ENCODE results near the gene DICER1.

The DICER1 gene

GRCh38 chr14:95122621-95122945, 34.7 kb downstream of the DICER1 start:
- Histone ChIP-seq H3K9ac (ENCODE audit: low read length) (no peak overlapping the region), H3K27me3 (replicated peaks; ENCODE audit: insufficient read depth, low read length) (no peaks in the 10 kb centered on the region), H3K9me3 (replicated peaks; ENCODE audit: insufficient read depth, low read length) (no peaks in the 10 kb centered on the region), H3K9me2 (replicated peaks; ENCODE audit: insufficient read depth, low read length) (no peaks in the 10 kb centered on the region), H3K27ac (ENCODE audit: low read length) (no peak overlapping the region), H3F3A (ENCODE audit: insufficient read depth, low read length) (no peaks in the 10 kb centered on the region), H3K79me2 (ENCODE audit: low read length) (no peaks in the 10 kb centered on the region), H2AFZ (ENCODE audit: low read length) (no peak overlapping the region), H3K4me1 (ENCODE audit: low read length) (no peaks in the 10 kb centered on the region), H3K4me2 (ENCODE audit: low read depth, low read length) (no peak overlapping the region), H4K20me1 (ENCODE audit: insufficient read depth, low read length) (no peaks in the 10 kb centered on the region), H3K4me3 (ENCODE audit: low read length) (no peak overlapping the region), H3K36me3 (replicated peaks; ENCODE audit: insufficient read depth, low read length) (no peaks in the 10 kb centered on the region)
- TF ChIP-seq, protein P1, sequence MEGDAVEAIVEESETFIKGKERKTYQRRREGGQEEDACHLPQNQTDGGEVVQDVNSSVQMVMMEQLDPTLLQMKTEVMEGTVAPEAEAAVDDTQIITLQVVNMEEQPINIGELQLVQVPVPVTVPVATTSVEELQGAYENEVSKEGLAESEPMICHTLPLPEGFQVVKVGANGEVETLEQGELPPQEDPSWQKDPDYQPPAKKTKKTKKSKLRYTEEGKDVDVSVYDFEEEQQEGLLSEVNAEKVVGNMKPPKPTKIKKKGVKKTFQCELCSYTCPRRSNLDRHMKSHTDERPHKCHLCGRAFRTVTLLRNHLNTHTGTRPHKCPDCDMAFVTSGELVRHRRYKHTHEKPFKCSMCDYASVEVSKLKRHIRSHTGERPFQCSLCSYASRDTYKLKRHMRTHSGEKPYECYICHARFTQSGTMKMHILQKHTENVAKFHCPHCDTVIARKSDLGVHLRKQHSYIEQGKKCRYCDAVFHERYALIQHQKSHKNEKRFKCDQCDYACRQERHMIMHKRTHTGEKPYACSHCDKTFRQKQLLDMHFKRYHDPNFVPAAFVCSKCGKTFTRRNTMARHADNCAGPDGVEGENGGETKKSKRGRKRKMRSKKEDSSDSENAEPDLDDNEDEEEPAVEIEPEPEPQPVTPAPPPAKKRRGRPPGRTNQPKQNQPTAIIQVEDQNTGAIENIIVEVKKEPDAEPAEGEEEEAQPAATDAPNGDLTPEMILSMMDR (IDR thresholded peaks at IDR 0.05; ENCODE audit: low read length) = no peak
- TF ChIP-seq EZH2 (optimal IDR thresholded peaks at IDR 0.05; ENCODE audit: low read depth, low read length) = no peak
- TF ChIP-seq EZH2phosphoT487 (IDR thresholded peaks at IDR 0.05; ENCODE audit: low read length) = no peak
- DNase-seq = no peak

DNA sequence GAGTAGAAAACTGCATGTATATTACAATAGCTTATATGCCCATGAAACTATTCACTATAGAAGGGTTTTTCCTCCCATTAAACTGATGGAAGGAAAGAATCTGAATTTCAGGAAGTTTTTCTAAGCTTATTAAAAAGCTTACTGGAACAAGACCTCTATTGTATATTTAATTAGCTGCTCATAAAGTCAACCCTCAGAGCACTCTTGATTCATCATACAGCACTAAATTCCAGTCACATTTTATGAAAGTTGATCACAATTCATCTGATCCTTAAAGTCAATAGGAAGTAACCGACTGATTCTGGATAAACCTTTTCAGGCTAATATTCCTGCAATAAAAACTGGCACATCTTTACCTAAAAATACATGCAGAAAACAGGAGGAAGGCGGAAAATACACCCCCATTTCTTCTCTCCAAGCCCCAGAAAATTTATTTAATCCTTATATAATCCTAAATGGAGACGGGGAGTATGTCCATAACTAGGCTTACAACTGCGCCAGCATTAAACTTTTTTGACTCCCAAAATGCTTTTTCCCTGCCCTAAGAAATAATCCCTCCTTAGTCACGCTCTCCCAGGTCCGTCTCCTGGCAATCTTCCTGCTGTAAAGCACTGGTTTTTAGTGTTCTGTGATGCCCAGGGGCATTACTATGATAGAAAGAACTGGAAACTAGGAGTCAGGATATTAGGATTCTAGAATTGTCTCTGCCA, 35.3 kb downstream of the DICER1 start:
- H3K27ac ChIP-seq (ENCODE audit: low read length) = no peak overlapping the region
- no peak overlapping the region for H3K4me2 ChIP-seq (ENCODE audit: low read depth, low read length)
- H3K36me3 ChIP-seq (replicated peaks; ENCODE audit: insufficient read depth, low read length) = no peaks in the 10 kb centered on the region
- no peaks in the 10 kb centered on the region for H3K79me2 ChIP-seq (ENCODE audit: low read length)
- H3K9me3 ChIP-seq (replicated peaks; ENCODE audit: insufficient read depth, low read length) = no peaks in the 10 kb centered on the region
- H3K4me3 ChIP-seq (ENCODE audit: low read length) = no peak overlapping the region
- no peak for DNase-seq
- H4K20me1 ChIP-seq (ENCODE audit: insufficient read depth, low read length) = no peaks in the 10 kb centered on the region
- no peaks in the 10 kb centered on the region for H3F3A ChIP-seq (ENCODE audit: insufficient read depth, low read length)
- H3K9ac ChIP-seq (ENCODE audit: low read length) = no peak overlapping the region
- no peaks in the 10 kb centered on the region for H3K4me1 ChIP-seq (ENCODE audit: low read length)
- H2AFZ ChIP-seq (ENCODE audit: low read length) = no peak overlapping the region
- no peaks in the 10 kb centered on the region for H3K9me2 ChIP-seq (replicated peaks; ENCODE audit: insufficient read depth, low read length)
- H3K27me3 ChIP-seq (replicated peaks; ENCODE audit: insufficient read depth, low read length) = no peaks in the 10 kb centered on the region
- no peak for TF ChIP-seq EZH2 (optimal IDR thresholded peaks at IDR 0.05; ENCODE audit: low read depth, low read length)
- TF ChIP-seq, protein P1 (IDR thresholded peaks at IDR 0.05; ENCODE audit: low read length) = no peak

GRCh38 chr14:95119336-95119735, 38.0 kb downstream of the DICER1 start:
- H3K9ac ChIP-seq (ENCODE audit: low read length) = no peak overlapping the region
- no peaks in the 10 kb centered on the region for H3K9me3 ChIP-seq (replicated peaks; ENCODE audit: insufficient read depth, low read length)
- no peaks in the 10 kb centered on the region for H4K20me1 ChIP-seq (ENCODE audit: insufficient read depth, low read length)
- H3K4me2 ChIP-seq (ENCODE audit: low read depth, low read length) = no peak overlapping the region
- no peaks in the 10 kb centered on the region for H3K9me2 ChIP-seq (replicated peaks; ENCODE audit: insufficient read depth, low read length)
- H3K36me3 ChIP-seq (replicated peaks; ENCODE audit: insufficient read depth, low read length) = no peaks in the 10 kb centered on the region
- no peaks in the 10 kb centered on the region for H3F3A ChIP-seq (ENCODE audit: insufficient read depth, low read length)
- H3K4me3 ChIP-seq (ENCODE audit: low read length) = no peak overlapping the region
- no peak overlapping the region for H3K27ac ChIP-seq (ENCODE audit: low read length)
- DNase-seq = no peak
- no peak overlapping the region for H2AFZ ChIP-seq (ENCODE audit: low read length)
- H3K4me1 ChIP-seq (ENCODE audit: low read length) = no peaks in the 10 kb centered on the region
- no peak for TF ChIP-seq EZH2phosphoT487 (IDR thresholded peaks at IDR 0.05; ENCODE audit: low read length)
- TF ChIP-seq, protein P1 (IDR thresholded peaks at IDR 0.05; ENCODE audit: low read length) = no peak
- TF ChIP-seq EZH2 (optimal IDR thresholded peaks at IDR 0.05; ENCODE audit: low read depth, low read length) = no peak
- H3K27me3 ChIP-seq (replicated peaks; ENCODE audit: insufficient read depth, low read length) = no peaks in the 10 kb centered on the region
- no peaks in the 10 kb centered on the region for H3K79me2 ChIP-seq (ENCODE audit: low read length)

Data from MM.1S (cell line).